HG03066 (cell line): ENCODE results near the gene GPR150.

Experiments
- ATAC-seq: cut with Tn5 transposase; IDR thresholded peaks from one replicate; pipeline ENCODE4 v1.9.1; 2021; ENCODE audit warnings: low read depth; ENCODE audit not compliant: unreplicated experiment

Gene GPR150

DNA sequence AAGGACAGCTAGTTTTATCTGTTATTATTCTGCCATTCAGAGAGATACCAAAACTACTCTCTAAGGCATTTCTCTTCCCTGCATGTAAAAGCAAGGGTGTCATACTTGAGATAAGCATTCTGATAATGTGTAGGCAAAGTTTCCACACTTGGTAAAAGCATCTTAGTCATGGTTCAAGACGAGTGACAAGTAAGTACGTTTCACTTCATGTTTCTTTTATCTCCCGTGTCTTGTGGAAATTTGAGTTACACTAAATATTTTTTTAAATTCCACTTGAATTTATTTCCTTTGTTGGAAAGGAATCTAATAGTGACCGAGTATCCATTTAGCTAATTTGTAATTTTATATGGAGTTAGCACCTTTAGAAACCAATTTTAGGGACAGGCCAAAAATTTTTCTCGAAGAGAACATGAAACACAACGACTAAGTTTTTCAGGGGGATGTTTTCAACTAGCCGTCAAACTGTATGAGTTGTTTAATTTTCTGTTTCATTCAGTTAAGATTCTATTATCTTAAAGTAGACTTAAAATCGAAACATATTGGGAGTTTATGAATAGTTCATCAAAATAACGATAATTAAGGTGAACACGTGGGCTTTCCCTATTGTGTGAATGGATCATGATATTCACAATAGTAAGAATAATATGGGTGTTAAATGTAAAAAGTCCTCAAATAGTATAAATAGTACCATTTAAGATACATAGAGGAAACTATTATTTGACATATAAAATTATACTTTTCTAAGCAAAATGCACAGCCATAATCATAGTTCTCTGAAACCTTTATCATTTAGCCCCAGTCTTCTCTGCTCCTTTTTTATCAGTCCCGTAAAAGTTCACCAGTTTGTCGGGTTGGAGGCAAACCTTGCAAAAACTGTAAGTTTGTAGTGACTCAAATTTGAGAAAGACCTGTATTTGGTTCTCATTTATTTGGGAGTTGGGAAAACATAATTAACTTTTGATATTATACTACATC, 28.3 kb downstream of the GPR150 start:
- no peak for ATAC-seq

DNA sequence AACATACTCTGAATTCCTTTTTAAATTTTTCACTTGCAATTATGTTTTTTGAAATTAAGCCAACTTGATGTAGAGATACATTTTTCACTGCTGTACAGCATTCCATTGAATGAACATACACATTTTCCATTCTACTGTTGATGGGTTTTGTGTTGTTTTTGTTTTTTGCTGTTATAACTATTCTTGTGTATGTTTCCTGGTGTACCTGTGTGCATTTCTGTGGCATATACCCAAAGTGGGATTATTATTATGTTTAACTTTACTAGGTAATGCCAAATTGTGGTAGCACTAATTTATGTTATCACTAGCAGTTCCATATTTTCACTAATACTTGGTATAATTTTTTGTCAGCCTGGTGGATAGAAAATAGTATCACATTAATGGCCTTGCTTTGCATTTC, 29.4 kb downstream of the GPR150 start:
- no peak for ATAC-seq

DNA sequence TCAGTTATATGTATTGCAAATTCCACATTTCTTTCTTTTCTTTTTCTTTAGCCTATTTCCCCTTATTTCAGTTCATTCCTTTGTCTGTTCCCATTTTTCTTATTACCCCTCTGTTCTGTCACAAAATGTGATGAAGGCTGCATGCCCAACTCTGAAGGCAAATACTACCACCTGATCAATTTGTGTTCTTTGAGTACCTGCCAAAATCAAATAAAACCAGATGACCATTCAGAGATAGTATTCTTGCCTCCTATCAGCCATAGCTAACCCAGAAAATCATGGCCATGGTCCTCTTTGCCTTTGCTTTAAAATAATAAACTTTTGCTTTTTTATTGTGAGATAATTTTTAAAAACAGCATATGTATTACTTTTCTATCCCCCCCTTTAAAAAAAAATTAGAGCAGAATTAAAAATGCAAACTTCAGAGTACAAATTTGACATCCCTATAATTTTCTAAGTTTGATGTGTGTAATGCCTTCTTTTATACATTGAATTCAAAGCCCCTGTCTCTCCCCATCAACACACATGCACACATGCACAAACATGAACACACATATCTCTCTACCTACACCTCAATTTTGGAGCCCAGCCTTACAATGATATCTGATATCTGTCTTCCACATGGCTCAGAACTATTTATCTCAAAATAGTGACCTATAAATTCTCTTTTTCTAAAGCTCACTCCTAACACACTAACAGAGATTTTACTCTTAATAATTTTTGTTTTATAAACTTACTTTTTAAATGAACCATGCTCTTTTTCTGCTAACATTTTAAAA, 30.1 kb downstream of the GPR150 start:
- no peak for ATAC-seq

DNA sequence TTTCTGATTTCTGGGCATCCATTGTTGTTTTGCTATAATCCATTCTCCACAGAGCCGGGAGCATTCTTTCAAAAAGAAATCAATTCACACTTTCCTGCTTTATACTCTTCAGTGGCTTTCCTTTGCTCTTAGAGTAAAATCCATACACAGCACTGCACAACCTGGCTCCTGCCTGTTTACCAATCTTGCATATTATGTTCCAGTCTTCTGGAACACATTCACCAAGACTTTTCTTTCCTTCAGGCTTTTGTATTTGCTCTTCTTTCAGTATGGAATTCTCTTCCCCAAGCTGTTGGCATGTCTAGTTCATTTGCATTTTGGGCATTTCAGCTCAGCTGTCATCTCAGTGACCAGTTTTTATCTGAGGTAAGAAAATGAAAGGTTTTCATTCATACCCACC, 33.0 kb downstream of the GPR150 start:
- ATAC-seq: no peak

DNA sequence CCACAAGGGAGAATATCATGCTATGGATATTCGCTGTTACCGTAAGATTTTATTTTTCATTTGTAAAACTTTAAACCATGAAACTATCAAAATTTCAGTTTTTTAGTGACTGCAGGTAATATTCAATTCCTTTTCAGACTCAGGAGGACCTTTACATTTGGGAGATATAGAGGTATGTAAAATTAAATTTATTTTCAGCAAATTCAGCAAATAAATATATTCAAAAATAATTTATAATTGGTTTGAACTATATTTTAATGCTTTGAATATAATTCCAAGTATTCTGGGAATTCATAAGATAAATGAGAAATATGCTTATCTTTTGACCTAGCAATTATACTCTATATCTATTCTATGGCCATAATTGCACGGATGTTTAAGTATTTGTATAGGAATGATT, 34.3 kb downstream of the GPR150 start:
- ATAC-seq: no peak

DNA sequence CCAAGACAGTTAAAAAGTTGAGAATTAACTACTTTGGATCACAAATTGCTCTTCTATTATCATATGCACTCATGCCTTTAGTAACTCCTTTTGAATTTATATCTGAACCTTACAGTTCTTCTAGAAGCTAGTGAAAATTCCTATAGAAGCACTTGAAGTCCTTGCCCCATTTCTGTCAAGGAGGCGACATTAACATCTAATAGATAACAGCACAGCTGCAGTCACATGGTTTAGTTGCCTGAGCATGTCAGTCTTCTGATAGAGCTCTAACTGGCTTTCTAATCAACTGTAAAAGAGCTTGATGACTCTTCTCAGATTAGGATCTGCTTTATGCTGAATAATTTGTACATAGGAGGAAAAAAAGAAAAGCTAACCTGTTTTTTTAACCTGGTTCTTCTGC, 35.7 kb downstream of the GPR150 start:
- no peak for ATAC-seq

DNA sequence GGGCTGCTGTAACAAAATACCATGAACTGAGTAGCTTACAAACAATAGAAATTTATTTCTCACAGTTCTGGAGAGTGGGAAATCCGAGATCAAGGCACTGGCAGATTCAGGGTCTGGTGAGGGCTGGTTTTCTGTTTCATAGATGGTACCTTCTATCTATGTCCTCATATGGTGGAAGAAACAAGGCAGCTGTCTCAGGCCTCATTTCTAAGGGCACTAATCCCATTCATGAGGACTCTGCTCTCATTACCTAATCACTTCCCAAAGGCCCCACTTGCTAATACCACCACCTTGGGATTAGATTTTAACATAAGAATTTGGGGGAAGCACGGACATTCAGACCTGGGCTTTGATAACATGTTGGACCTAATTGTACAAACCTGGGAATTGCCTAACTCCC, 40.2 kb downstream of the GPR150 start:
- ATAC-seq: no peak

DNA sequence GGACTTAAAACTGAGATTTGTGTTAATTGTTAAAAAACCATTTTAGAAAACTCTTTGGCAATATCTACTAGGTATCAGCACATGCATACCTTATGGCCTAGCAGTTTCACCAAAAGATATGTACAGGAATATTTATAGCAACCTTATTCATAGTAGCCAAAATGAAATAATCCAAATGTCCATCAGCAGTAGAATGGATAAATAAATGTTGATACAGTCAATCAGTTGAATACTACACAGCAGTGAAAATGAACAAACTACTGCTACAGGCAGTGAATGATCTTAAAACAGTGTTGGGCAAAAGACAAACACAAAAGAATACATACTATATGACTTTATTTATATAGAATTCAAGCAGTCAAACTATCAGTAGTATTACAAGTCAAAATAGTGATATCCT, 43.1 kb downstream of the GPR150 start:
- ATAC-seq: no peak

DNA sequence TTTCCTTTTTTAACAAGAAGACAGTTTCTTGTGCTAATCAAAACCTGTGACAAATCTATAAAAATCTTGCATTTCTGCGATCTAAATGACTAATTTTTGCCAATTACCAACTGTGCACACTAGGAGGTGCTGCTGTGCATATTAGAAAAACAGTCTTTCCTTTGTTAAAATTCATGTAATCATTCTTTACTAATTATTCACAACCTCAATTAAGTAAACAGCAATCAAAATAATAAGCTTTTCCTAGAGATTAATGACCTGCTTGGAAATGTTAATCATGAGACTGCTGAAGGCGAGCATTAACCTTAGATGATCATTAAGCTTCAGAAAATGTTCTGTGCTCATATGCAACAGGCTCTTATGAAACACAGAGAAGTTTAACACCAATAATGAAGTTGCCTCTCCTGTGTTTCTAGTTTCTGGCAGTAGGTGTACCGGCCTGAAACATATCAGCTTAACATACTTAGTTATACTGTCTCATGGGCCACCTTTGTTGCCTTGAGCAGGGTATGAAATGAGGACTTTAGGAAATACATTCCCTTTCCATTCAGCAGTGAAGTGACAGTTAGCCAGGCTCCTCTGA, 44.4 kb downstream of the GPR150 start:
- no peak for ATAC-seq

DNA sequence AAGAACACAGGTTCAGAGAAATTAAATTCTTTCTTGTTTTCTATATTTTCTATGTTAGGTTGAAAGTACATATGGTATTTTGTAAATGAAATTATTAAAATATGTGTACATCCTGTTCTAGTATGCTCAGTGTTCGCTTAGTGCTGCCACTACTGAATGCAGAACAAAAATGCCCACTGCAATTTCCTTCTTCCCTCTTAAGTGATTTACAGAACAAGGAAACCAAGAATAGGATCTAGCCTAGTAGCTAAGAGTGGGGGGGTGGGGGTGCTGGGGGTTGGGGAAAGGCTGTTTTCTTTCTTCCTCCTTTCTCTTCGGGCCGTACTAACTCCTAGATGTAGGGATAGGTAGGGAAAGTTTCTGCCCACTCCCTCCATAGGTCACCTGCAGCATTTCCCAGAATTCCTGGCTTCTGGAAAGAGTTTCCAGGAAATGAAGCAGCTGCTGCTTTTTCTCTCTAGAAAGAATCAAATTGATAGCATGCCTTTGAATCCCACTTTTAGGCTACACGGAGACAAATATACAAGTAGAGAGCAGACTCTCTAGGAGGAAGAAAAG, 47.3 kb downstream of the GPR150 start:
- ATAC-seq: no peak

DNA sequence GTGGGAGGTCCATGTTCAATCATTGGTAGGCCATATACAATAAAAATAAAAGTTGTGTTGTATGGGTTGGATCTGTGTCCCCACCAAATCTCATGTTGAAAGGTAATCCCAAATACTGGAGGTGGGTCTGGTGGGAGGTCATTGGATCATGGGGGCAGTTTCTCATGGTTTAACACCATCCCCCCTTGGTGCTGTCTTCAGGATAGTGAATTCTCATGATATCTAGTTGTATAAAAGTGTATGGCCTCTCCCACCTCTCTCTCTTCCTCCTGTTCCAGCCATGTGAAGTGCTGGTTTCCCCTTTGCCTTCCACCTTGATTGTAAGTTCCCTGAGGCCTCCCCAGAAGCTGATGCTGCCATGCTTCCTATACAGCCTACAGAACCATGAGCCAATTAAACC, 47.8 kb downstream of the GPR150 start:
- no peak for ATAC-seq

DNA sequence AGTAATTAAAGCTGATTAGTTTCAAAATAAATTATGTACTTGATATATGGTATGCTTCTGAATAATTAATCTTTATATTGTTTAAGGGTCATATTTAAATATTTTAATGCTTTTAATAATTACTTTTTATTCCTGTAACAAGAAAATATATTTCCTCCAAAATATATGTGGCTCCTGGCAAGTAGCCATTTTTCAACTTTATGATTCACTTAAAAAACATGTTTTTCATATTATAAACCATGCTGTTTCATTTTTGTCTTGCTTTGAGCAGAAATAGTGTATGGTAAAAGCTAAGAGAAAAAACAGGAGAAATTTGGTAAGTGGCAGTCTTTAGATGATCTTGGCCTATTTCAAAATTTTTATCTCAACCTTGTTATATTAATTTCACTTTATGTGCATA, 48.3 kb downstream of the GPR150 start:
- ATAC-seq: no peak

DNA sequence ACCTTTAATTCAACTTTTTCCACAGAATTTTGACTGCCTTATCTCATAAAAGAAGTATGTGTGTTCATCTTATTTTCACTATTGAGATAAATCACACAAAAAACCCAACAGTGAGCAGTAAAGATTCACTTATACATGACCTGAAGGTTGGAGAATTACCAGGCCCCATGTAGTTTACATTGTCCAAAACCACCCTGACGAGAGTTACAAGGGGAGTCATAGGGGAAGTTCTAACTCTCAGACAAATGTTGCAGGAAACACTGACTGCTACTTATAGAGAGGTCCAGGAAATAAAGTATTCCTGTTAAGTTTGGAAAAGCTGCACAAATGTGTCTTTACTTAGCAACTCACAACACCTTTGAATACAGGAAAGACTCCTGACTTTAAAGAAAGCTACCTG, 48.8 kb downstream of the GPR150 start:
- no peak for ATAC-seq

DNA sequence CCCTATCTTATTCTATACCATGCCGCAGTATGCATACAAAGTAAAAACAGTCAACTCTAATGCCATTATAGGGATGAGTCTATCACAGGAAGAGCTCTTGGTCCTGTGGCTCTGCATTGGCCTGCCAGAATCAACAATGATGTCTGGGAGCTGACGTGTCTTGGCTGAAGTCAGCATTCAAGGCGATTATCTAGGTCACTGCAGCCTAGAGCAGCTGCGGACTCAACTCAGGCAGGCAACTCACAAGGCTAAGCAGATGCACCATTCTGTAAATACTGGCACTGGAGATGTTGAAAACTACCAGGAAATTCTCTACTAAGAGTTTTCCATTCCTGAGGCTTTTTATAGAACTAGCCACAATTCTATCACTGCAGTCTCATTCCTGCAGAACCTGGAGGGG, 49.7 kb downstream of the GPR150 start:
- ATAC-seq: no peak

DNA sequence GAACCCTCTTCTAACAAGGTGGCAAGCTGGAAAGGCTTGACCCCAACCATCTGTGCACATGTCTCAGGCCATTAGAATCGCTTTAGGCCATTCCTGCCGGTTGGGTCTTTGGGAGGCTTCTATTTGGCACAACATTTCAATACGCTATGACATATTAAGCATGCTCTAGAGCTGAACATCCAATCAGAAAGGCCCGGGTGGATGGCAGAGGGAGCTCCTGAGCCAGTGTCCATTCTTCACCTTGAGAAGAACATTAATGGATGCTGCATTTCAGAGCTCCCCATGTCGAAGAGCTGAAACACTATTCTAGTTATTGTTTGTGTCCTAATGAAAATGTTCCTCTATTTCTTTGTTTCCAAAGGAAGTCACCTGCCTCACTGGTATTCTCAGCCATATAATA, 50.1 kb downstream of the GPR150 start:
- ATAC-seq: no peak

DNA sequence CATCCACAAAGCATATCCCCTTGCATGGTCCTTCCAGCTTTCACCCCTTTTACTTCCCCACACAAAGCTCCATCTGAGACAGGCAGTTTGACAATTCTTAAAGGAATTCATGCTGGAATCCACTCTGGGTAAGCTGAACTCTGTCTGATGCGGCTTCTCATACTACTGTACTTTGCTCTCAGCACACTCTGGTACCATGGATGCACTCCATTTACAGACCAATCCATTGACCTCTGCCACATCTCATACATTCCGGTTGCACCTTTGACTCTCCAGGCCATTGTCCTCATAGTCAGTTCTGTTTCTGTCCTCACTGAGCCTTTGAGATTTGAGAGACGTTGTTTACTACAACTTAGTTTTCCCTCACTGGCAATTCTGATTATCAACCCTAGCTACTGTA, 50.7 kb downstream of the GPR150 start:
- no peak for ATAC-seq
